ENCODE data around the gene CTSZ.

Gene CTSZ

DNA sequence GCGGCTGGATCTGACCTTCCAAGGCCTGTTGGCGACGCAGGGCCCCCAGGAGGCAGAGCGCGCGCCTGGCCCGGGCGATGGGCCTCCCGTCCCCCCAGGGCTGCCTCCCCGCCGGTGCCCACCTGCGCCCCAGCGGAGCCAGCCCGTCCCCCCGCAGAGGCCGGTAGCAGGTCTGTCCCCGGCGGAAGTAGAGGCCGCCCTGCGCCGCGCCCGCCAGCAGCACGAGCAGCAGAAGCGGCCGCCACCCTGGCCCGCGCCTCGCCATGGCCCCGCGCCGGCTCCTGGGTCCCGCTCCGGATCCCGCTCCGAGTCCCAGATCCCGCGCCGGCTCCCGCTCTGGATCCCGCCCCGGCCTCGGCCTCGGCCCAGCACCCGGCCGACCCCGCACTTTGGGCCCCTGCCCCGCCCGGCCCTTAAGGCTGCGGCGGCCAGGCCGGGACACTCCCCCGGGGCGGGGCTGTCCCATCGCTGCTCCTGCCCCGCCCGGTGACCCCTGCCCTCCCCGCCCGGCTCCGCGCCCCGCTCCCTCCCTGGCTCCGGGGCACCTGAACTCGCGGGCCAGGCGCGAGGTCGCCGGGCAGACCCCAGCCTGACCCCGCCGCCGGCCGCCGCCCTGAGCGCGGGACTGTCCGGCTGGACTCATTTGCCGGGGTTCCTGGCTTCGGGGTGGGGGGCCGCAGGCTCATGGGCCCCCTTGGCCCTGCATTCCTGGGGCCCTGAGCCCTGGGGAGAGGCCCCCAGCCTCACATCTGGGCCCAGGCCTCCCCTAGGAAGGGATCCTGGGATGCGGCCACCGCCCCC is at the start of gene CTSZ:
TSS of gene CTSZ (minus strand) at position 391 of the 801 bp plus-strand sequence. CDS start at position 265, 126 bp downstream.
- DNase-seq (ENCODE audit: low read depth) = peak; percentile 80
- peak within 1 kb of the TSS; percentile 54 for H3K4me3 ChIP-seq (ENCODE audit: low read depth, low read length)
- peak; percentile 29 for TF ChIP-seq POLR2A (IDR thresholded peaks at IDR 0.05; ENCODE audit: extremely low read depth, insufficient read length)
- TF ChIP-seq MAX (IDR thresholded peaks at IDR 0.05; ENCODE audit: low read depth, low read length) = peak; percentile 24; the same call in 1 of the 2 replicates
- peak; percentile 21; the same call in 1 of the 2 replicates for TF ChIP-seq MYC (IDR thresholded peaks at IDR 0.05; ENCODE audit: low read depth, low read length)
- TF ChIP-seq, protein P1, sequence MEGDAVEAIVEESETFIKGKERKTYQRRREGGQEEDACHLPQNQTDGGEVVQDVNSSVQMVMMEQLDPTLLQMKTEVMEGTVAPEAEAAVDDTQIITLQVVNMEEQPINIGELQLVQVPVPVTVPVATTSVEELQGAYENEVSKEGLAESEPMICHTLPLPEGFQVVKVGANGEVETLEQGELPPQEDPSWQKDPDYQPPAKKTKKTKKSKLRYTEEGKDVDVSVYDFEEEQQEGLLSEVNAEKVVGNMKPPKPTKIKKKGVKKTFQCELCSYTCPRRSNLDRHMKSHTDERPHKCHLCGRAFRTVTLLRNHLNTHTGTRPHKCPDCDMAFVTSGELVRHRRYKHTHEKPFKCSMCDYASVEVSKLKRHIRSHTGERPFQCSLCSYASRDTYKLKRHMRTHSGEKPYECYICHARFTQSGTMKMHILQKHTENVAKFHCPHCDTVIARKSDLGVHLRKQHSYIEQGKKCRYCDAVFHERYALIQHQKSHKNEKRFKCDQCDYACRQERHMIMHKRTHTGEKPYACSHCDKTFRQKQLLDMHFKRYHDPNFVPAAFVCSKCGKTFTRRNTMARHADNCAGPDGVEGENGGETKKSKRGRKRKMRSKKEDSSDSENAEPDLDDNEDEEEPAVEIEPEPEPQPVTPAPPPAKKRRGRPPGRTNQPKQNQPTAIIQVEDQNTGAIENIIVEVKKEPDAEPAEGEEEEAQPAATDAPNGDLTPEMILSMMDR (IDR thresholded peaks at IDR 0.05; ENCODE audit: low read depth, low read length) = no peak

GRCh38 chr20:59055302-59055701 is 48.2 kb upstream of the CTSZ start:
- no peak for TF ChIP-seq MYC (IDR thresholded peaks at IDR 0.05; ENCODE audit: low read depth, low read length)
- TF ChIP-seq, protein P1 (IDR thresholded peaks at IDR 0.05; ENCODE audit: low read depth, low read length) = peak; percentile 12
- no peak overlapping the region for H3K4me3 ChIP-seq (ENCODE audit: low read depth, low read length)
- peak; percentile 25 for DNase-seq (ENCODE audit: low read depth)

DNA sequence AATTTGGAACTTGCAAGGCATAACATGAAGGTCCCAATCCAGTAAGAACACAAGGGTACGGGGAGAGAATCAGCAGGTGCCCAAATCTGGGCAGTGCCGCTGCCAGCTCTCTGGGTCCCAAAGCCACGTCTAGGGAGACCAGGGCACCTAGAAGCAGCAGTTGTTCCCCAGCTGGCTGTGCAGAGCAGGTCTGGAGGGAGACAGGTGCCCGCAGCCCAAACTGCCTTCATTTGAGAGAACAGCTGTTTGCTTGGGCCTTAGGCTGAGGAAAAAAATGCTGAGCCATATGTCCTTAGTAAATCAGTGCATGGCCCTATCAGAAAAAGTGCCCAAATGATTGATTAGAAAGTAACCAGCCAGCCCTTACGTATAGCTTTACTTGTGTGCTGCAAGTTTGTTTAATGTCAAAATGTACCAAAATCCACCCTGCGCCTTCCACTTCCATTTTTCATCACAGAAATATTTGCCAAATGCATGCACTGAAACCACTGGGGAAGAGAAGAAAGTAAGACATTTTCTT is 44.7 kb upstream of the CTSZ start:
- no peak overlapping the region for H3K4me3 ChIP-seq (ENCODE audit: low read depth, low read length)
- TF ChIP-seq MYC (IDR thresholded peaks at IDR 0.05; ENCODE audit: low read depth, low read length) = no peak
- TF ChIP-seq MAX (IDR thresholded peaks at IDR 0.05; ENCODE audit: low read depth, low read length) = no peak
- TF ChIP-seq, protein P1 (IDR thresholded peaks at IDR 0.05; ENCODE audit: low read depth, low read length) = no peak
- TF ChIP-seq POLR2A (IDR thresholded peaks at IDR 0.05; ENCODE audit: extremely low read depth, insufficient read length) = no peak
- no peak for DNase-seq (ENCODE audit: low read depth)

GRCh38 chr20:59050437-59050836 is 43.4 kb upstream of the CTSZ start:
- DNase-seq (ENCODE audit: low read depth) = no peak
- H3K4me3 ChIP-seq (ENCODE audit: low read depth, low read length) = no peak overlapping the region
- TF ChIP-seq MYC (IDR thresholded peaks at IDR 0.05; ENCODE audit: low read depth, low read length) = no peak
- no peak for TF ChIP-seq MAX (IDR thresholded peaks at IDR 0.05; ENCODE audit: low read depth, low read length)
- no peak for TF ChIP-seq POLR2A (IDR thresholded peaks at IDR 0.05; ENCODE audit: extremely low read depth, insufficient read length)
- TF ChIP-seq, protein P1 (IDR thresholded peaks at IDR 0.05; ENCODE audit: low read depth, low read length) = no peak

GRCh38 chr20:59048681-59049030 is 41.6 kb upstream of the CTSZ start:
- no peak for TF ChIP-seq MAX (IDR thresholded peaks at IDR 0.05; ENCODE audit: low read depth, low read length)
- no peak for TF ChIP-seq MYC (IDR thresholded peaks at IDR 0.05; ENCODE audit: low read depth, low read length)
- TF ChIP-seq, protein P1 (IDR thresholded peaks at IDR 0.05; ENCODE audit: low read depth, low read length) = no peak
- TF ChIP-seq POLR2A (IDR thresholded peaks at IDR 0.05; ENCODE audit: extremely low read depth, insufficient read length) = no peak
- no peak overlapping the region for H3K4me3 ChIP-seq (ENCODE audit: low read depth, low read length)

More at GRCh38 chr20:59048681-59049030, 41.6 kb upstream of the CTSZ start:
- no peak for DNase-seq (ENCODE audit: low read depth)

Measured in NB4 (cell line).